NB4 (cell line): ENCODE measurements around the gene RFX2.

Experiments used
- MYC ChIP-seq: IDR thresholded peaks from 2 replicates; pipeline ENCODE4 v1.6.1; 2011; ENCODE audit warnings: low read depth, low read length
- POLR2A ChIP-seq: IDR thresholded peaks from 2 replicates; pipeline ENCODE4 v1.6.1; 2011; ENCODE audit warnings: mild to moderate bottlenecking; ENCODE audit not compliant: insufficient read length; ENCODE audit errors: extremely low read depth

GRCh38 chr19:6048793-6049405 lies 61.4 kb downstream of the RFX2 start:
- TF ChIP-seq POLR2A = no peak
- no peak for TF ChIP-seq MYC
